ENCODE data around the gene RALGPS1.

RALGPS1 gene

GRCh38 chr9:127177231-127177630, 262.6 kb downstream of the RALGPS1 start:
- no peak overlapping the region for H3K4me3 ChIP-seq (replicated peaks; ENCODE audit: low read depth, low read length)
- DNase-seq (ENCODE audit: extremely low read depth, low read depth) = no peak
- TF ChIP-seq CTCF (IDR thresholded peaks at IDR 0.05; ENCODE audit: low read depth, low read length, missing control alignments) = no peak

GRCh38 chr9:127177665-127178265, 263.2 kb downstream of the RALGPS1 start:
- TF ChIP-seq CTCF (IDR thresholded peaks at IDR 0.05; ENCODE audit: low read depth, low read length, missing control alignments) = no peak

GRCh38 chr9:127178686-127179632, 264.4 kb downstream of the RALGPS1 start:
- no peak for TF ChIP-seq CTCF (IDR thresholded peaks at IDR 0.05; ENCODE audit: low read depth, low read length, missing control alignments)
- H3K4me3 ChIP-seq (replicated peaks; ENCODE audit: low read depth, low read length) = no peak overlapping the region
- DNase-seq (ENCODE audit: extremely low read depth, low read depth) = no peak

More at GRCh38 chr9:127177665-127178265, 263.2 kb downstream of the RALGPS1 start:
- DNase-seq (ENCODE audit: extremely low read depth, low read depth) = no peak
- no peak overlapping the region for H3K4me3 ChIP-seq (replicated peaks; ENCODE audit: low read depth, low read length)

GRCh38 chr9:127179633-127180441, 265.3 kb downstream of the RALGPS1 start:
- no peak overlapping the region for H3K4me3 ChIP-seq (replicated peaks; ENCODE audit: low read depth, low read length)
- no peak for TF ChIP-seq CTCF (IDR thresholded peaks at IDR 0.05; ENCODE audit: low read depth, low read length, missing control alignments)
- no peak for DNase-seq (ENCODE audit: extremely low read depth, low read depth)

- no peak for TF ChIP-seq CTCF (IDR thresholded peaks at IDR 0.05; ENCODE audit: low read depth, low read length, missing control alignments)
- DNase-seq (ENCODE audit: extremely low read depth, low read depth) = no peak
- H3K4me3 ChIP-seq (replicated peaks; ENCODE audit: low read depth, low read length) = no peak overlapping the region
These were observed 266.1 kb downstream of the RALGPS1 start for GRCh38 chr9:127180457-127181314.

GRCh38 chr9:127181315-127181580, 266.7 kb downstream of the RALGPS1 start:
- TF ChIP-seq CTCF (IDR thresholded peaks at IDR 0.05; ENCODE audit: low read depth, low read length, missing control alignments) = no peak
- DNase-seq (ENCODE audit: extremely low read depth, low read depth) = no peak
- H3K4me3 ChIP-seq (replicated peaks; ENCODE audit: low read depth, low read length) = no peak overlapping the region
